Astrocyte (in vitro differentiated cells and primary cell): ENCODE data around the gene RUFY1.

Experiments used
- CTCF ChIP-seq: IDR thresholded peaks from 2 replicates; pipeline ENCODE4 v1.5.1; 2011; ENCODE audit warnings: low read depth, mild to moderate bottlenecking, inconsistent platforms, low read length, moderate library complexity; ENCODE audit not compliant: insufficient read depth
- EZH2 ChIP-seq: IDR thresholded peaks from 2 replicates; pipeline ENCODE4 v1.6.1; 2012; ENCODE audit warnings: mild to moderate bottlenecking, low read length, inconsistent platforms; ENCODE audit not compliant: insufficient read depth

GRCh38 chr5:179585941-179586401 lies 35.6 kb downstream of the RUFY1 start:
- TF ChIP-seq CTCF (no peak), EZH2 (no peak)
